Activated CD8-positive, alpha-beta memory T cell treated with anti-CD3 and anti-CD28 coated beads for 36 hours (primary cell): ENCODE measurements around the gene SPATA9. TPM values are rescaled to one million over a fixed set of nuclear protein-coding genes. Genes with fewer than 3 reads are reported as not detected.

Source experiments
- CTCF ChIA-PET: fragments of 350-600 bp; sonication (Branson Sonifier 250); formaldehyde crosslinking; loops from one replicate; lab custom pipeline; 2021; ENCODE audit warnings: antibody characterized with exemption; lab: Charles Lee
- POLR2A ChIA-PET: fragments of 350-600 bp; sonication (Branson Sonifier 250); formaldehyde crosslinking; loops from one replicate; lab custom pipeline; 2021; ENCODE audit warnings: antibody characterized with exemption; lab: Charles Lee
- total RNA-seq, 2 experiments: library from RNA; stranded (reverse); gene quantifications; one replicate each; pipeline ENCODE4 v1.2.3, GENCODE V29; 2021

SPATA9 gene
- total RNA-seq, 2 experiments from 2014 or later = not detected

- CTCF ChIA-PET = no interaction called here
- POLR2A ChIA-PET = no interaction called here
Observed at GRCh38 chr5:95609711-95610110, 73.1 kb downstream of the SPATA9 start.

Other genes with a start within 250 kb of the SPATA9 start
- 10 to 100 TPM; 63.8 to 65.4 TPM for gene SKIC3, start 128.0 kb downstream of the SPATA9 start, total RNA-seq
- 1 to 10 TPM; 4.4 to 4.7 TPM for gene ARSK, start 127.9 kb downstream of the SPATA9 start, total RNA-seq
- gene GPR150, start 62.9 kb downstream of the SPATA9 start, total RNA-seq = under 1 TPM; 0.38 to 0.44 TPM
- gene RFESD, start 36.2 kb downstream of the SPATA9 start, total RNA-seq = 1 to 10 TPM; 5.1 to 6.5 TPM
- gene RHOBTB3, start 48.3 kb upstream of the SPATA9 start, total RNA-seq = under 1 TPM; 0.40 to 0.67 TPM
- 10 to 100 TPM; 20.9 to 22.0 TPM for gene GLRX, start 139.7 kb upstream of the SPATA9 start, total RNA-seq